ENCODE data around the gene SDHC.
"Not testable (repeated sequence)": the region's sequence is repeated elsewhere in the genome, so short reads cannot be mapped to it uniquely, and the experiment has no call there.

DNA sequence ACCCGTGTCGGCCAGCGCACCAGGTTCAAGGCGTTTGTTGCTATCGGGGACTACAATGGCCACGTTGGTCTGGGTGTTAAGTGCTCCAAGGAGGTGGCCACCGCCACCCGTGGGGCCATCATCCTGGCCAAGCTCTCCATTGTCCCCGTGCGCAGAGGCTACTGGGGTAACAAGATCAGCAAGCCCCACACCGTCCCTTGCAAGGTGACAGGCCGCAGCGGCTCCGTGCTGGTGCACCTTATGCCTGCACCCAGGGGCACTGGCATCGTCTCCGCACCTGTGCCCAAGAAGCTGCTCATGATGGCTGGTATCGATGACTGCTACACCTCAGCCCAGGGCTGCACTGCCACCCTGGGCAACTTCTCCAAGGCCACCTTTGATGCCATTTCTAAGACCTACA is 92.4 kb downstream of the SDHC start:
- not testable (repeated sequence) for TF ChIP-seq CTCF (conservative IDR thresholded peaks at IDR 0.05; ENCODE audit: low read length); EZH2phosphoT487 (IDR thresholded peaks at IDR 0.05; ENCODE audit: borderline replicate concordance)
